HG03108 (cell line): ENCODE measurements around the gene CENPT.

ENCODE experiments used
- ATAC-seq: cut with Tn5 transposase; IDR thresholded peaks from one replicate; pipeline ENCODE4 v1.9.1; 2021; ENCODE audit warnings: moderate library complexity; ENCODE audit not compliant: unreplicated experiment

CENPT gene

GRCh38 chr16:67811899-67812298 is 35.6 kb downstream of the CENPT start:
- no peak for ATAC-seq

- ATAC-seq: no peak
Measured at GRCh38 chr16:67807148-67807682, 40.3 kb downstream of the CENPT start.

- peak; percentile 89 for ATAC-seq
Measured at GRCh38 chr16:67806428-67807147, 40.9 kb downstream of the CENPT start, which contains the start of the genes RANBP10 and TSNAXIP1. RANBP10 (minus strand) TSS chr16:67806560; CDS start chr16:67806536, 24 bp downstream. TSNAXIP1 (plus strand) TSS chr16:67806889; CDS start chr16:67807150, 261 bp downstream.

GRCh38 chr16:67805718-67806427 is 41.6 kb downstream of the CENPT start:
- no peak for ATAC-seq

GRCh38 chr16:67804853-67805542 is 42.5 kb downstream of the CENPT start:
- no peak for ATAC-seq

GRCh38 chr16:67803894-67804293 is 43.6 kb downstream of the CENPT start:
- ATAC-seq: no peak

- no peak for ATAC-seq
Measured at GRCh38 chr16:67801883-67802282, 45.6 kb downstream of the CENPT start.

GRCh38 chr16:67801241-67801640 is 46.3 kb downstream of the CENPT start:
- no peak for ATAC-seq

GRCh38 chr16:67800338-67800926 is 47.1 kb downstream of the CENPT start:
- no peak for ATAC-seq

GRCh38 chr16:67796099-67796718 is 51.3 kb downstream of the CENPT start:
- no peak for ATAC-seq

GRCh38 chr16:67790071-67790470 is 57.4 kb downstream of the CENPT start:
- ATAC-seq: no peak

GRCh38 chr16:67786491-67786890 is 61.0 kb downstream of the CENPT start:
- ATAC-seq: no peak

GRCh38 chr16:67783353-67783725 is 64.2 kb downstream of the CENPT start:
- ATAC-seq: no peak

GRCh38 chr16:67782567-67783352 is 64.7 kb downstream of the CENPT start:
- no peak for ATAC-seq

GRCh38 chr16:67781565-67781921 is 66.0 kb downstream of the CENPT start:
- peak; percentile 62 for ATAC-seq

GRCh38 chr16:67780847-67781564 is 66.5 kb downstream of the CENPT start:
- no peak for ATAC-seq

- no peak for ATAC-seq
Measured at GRCh38 chr16:67779256-67780014, 68.1 kb downstream of the CENPT start.
